ENCODE results near the gene OR2F2.

The OR2F2 gene

DNA sequence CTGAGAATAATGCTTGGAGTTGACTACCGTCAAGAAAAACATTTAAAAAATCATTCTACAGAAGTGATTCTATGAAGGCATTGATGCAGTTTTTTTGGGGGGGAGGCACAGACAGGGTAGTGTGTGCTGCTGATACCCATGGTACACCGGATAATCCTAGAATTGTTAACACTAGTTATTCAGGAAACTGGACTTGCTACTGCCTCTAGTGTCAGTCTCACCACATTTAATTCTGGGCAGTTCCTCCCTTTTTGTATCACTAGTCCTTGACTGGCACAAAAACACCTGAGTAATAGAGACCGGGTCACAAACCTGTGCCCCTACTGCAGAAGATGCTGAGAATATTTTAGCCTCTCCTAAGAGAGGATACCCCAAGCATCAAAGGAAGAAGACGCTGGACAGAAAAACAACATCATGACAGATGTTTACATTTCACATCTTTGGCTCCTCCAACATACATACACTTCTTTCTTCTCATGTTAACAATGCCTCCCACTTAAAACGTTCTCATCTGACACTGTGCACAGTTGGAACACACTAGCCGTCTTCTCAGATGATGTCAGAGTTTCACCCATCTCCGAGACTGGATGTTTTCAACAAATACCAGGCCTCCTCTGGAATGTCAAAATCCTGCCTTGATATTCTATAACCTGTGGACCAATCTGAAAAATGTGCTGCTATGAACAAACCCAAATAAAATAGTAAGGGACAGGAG is 19.9 kb upstream of the OR2F2 start:
- DNase-seq: no peak

DNA sequence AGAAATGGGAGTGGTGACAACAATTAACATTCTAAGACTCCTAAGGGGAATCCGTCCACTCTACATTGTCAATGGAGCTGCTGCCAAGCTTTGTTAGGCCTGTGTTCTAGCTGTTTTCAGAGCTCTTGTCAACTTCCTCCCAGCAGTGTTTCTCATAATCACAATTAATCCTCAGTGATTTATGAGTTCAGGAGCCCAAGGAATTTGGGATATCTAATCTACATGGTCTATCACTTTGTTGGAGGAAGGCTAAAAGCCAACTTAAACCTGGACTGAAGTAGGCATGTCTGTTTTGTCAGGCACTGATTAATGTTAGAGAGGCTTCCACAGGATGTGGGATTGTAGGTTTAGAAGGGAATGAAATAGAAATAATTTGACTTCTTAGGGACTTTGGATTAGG is 10.2 kb upstream of the OR2F2 start:
- no peak for DNase-seq

GRCh38 chr7:143929224-143929920 is 5.7 kb upstream of the OR2F2 start:
- DNase-seq: no peak

GRCh38 chr7:143931739-143932138 is 3.3 kb upstream of the OR2F2 start:
- DNase-seq: no peak

GRCh38 chr7:143936087-143937009 is 1.3 kb downstream of the OR2F2 start:
- no peak for DNase-seq

GRCh38 chr7:143938379-143939243 is 3.6 kb downstream of the OR2F2 start:
- DNase-seq: no peak

- no peak for DNase-seq
Observed at GRCh38 chr7:143945423-143945822, 10.4 kb downstream of the OR2F2 start.

DNA sequence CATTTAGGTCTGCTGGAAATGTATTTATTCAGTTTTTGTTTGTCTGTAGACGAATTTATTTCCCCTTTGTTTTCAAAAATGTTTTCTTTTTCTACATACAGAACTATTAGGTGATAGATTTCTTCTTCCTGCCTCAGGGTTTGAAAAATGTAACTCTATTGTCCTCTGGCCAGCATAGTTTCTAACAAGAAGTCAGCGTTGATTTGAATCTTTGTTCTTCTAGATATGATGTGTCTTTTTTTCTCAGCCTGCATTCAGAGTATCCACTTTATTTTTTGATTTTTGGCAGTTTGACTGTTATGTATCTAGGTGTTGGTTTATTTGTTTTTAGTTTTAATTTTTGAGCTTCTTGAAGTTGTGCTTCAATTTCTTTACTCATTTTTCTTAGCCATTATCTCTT is 12.1 kb downstream of the OR2F2 start:
- DNase-seq: no peak

DNA sequence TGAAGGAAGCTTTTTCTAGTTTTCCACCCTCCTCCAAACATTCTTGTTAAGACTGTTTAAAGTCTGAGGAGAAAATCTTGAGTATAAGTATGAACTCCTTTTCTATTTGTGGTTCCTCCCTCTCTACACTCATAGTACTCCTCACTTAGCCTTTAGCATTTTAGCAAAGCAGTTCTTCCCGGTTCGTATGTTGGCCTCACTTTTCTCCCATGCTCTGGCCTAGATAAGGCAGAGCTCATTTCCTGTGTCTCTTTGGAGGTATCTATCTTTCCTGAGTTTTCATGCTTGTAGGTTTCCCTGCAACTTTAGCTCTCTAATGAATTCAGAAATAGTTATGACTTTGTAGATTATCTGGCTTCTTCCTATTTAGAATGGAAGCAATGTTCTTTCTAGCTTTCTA is 13.7 kb downstream of the OR2F2 start:
- DNase-seq: no peak

GRCh38 chr7:143953421-143953820 is 18.4 kb downstream of the OR2F2 start:
- DNase-seq: no peak

DNA sequence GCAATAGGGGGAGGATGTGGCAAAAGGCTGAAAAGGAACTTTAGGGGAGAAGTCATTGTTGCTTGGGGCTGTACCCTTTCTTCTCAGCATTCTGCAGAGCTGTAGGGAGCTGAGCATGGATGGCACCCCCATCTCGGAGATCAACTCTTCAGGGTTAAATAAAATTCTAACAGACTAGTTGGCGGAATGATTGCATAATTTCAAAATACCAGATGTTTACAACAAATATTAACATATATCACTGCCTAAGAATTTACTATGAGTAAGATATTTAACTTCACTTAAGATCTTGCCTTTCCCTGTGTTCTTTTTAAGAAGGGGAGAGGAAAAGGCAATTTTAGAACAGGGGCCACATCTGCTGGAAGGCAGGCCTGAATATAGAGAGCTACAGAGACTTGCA is 19.1 kb downstream of the OR2F2 start:
- no peak for DNase-seq

DNA sequence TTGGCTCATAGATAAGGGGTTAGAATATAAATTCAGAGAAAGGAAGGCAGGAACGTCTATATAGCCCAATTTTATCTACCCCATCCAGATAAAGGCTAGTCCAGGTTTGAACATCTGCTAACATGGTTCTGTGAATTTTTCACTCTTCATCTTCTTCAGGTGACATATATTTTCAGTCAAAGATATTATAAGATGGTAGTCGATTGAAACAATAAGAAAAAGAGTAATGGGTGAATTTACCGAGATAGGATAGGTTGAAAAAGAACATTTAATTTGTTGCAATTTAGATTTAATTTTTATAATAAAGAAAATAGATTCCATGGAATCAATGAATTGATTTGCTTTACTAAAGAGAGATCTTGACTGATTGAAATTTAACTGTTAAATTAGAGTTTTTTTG is 19.5 kb downstream of the OR2F2 start, which contains the start of gene OR2F1:
Gene OR2F1, plus strand, starts transcription at position 301 of the 400 bp plus-strand sequence. CDS start 5,127 bp downstream, outside the sequence.
- no peak for DNase-seq

DNA sequence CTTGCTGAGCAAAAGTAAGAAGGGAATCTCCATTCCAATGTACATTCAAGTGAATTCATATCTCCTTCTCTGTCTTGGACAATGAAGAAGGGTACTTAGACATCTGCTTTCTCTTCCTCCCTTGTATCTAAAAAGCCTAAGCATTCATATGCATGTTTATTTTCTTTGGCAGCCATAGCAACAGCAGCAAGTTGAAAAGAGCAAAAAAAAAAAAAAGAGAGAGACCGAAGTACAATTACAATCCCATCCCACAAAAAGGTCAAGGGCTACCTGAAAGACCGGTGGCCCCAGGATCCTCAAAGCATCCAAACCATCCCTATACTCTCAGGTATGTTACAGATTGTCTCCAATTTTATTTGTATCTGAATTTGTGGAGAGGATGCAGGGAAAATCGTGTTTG is 23.7 kb downstream of the OR2F2 start:
- DNase-seq: no peak

GRCh38 chr7:143960813-143961610 is 26.0 kb downstream of the OR2F2 start:
- no peak for DNase-seq

DNA sequence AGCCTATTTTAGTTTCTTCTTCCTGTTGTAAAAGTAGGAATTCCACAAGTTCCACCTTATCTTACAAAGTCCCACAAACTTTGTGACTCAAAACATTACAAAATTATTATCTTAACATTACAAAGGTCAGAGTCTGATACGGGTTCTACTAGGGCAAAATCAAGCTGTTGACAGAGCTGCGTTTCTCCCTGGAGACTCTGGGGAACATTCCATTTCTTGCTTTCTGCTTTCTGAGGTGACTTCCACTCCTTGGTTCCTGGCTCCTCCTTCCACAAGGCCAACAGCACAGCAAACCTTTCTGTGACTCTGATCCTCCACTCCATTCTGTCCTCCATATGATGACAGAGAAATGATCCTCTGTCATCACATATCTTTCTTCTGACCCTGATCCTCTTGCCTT is 30.2 kb downstream of the OR2F2 start:
- no peak for DNase-seq

DNA sequence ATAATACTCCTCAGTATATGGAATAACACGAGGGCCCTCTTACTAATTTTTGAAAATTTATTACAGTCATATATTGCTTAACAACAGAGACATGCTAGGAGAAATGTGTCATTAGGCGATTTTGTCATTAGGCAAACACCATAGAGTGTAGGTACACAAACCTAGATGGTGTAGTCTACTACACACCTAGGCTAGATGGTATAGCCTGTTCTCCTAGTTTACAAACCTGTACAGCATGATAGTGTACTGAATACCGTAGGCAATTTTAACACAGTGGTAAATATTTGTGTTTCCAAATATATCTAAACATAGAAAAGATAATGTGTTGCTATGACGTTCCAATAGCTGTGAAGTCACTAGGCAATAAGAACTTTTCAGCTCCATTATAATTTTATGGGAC is 32.4 kb downstream of the OR2F2 start:
- DNase-seq: no peak

- DNase-seq: no peak
Observed at GRCh38 chr7:143973870-143974416, 38.9 kb downstream of the OR2F2 start.

GRCh38 chr7:143974459-143974858 is 39.4 kb downstream of the OR2F2 start:
- DNase-seq: no peak

- DNase-seq: no peak
Observed at GRCh38 chr7:143975617-143976016, 40.6 kb downstream of the OR2F2 start.

GRCh38 chr7:143978585-143978984 is 43.6 kb downstream of the OR2F2 start:
- no peak for DNase-seq

GRCh38 chr7:143979359-143979758 is 44.3 kb downstream of the OR2F2 start:
- DNase-seq: no peak
